Left ventricle myocardium inferior (tissue), 1 donor: ENCODE measurements around the gene POLE. TPM values are rescaled to one million over a fixed set of nuclear protein-coding genes. Genes with fewer than 3 reads are reported as not detected.

Experiments used
- DNase-seq: peaks from one replicate; pipeline ENCODE4 v3.0.0-alpha.2; 2020
- H3K27ac ChIP-seq: fragments of 200-600 bp; replicated peaks from 2 replicates; pipeline ENCODE4 v1.8.0; 2021
- H3K27me3 ChIP-seq: fragments of 200-600 bp; 2 replicates; pipeline ENCODE4 v1.8.0; 2021; ENCODE audit warnings: low read depth
- H3K36me3 ChIP-seq: fragments of 200-600 bp; 2 replicates; pipeline ENCODE4 v1.8.0; 2021
- H3K4me1 ChIP-seq: fragments of 200-600 bp; 2 replicates; pipeline ENCODE4 v1.8.0; 2021
- H3K4me3 ChIP-seq: fragments of 200-600 bp; 2 replicates; pipeline ENCODE4 v1.8.0; 2021; ENCODE audit warnings: mild to moderate bottlenecking, moderate library complexity
- H3K9me3 ChIP-seq: fragments of 200-600 bp; replicated peaks from 2 replicates; pipeline ENCODE4 v1.8.0; 2021
- intact Hi-C: fragments of 100-400 bp; cut with micrococcal nuclease; formaldehyde crosslinking; loops from one replicate; pipeline ENCODE4 v1.11.0; 2022
- total RNA-seq: library from RNA; stranded (reverse); fragmentation: NEBNext Ultra II Directional; extraction: Animal tissue kit (Norgen Biotek cat#: 25700); gene quantifications from one replicate; pipeline ENCODE4 v1.2.1, GENCODE V29; 2021
- TF ChIP-seq, protein P1 (sequence below): fragments of 200-600 bp; IDR thresholded peaks from 2 replicates; pipeline ENCODE4 v1.8.0; 2021; ENCODE audit warnings: antibody characterized with exemption, mild to moderate bottlenecking, borderline replicate concordance
- donor health status: DM: no; HTN: yes; CAD: no; lungs with severe emphysema.

POLE gene
- total RNA-seq, 1 donor from 2014 or later: 9.0 TPM

DNA sequence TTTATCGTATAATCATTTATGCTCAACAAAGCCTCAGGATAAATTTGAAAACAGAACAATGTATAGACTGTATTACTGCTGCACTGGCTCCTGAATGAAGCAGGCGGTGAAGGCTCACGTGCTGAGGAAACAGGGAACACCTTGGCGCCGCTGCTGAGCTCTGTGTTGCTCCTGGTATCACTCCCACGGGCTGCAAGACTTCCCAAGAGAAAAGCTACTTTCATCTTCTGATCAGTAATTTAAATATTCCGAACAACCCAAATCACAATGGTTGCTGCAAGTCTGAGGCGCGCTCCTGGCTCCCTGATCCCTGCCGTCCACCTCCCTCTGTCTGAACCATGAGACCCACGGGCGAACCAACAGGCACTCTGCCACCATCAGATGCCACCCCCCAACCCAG is 39.2 kb upstream of the POLE start:
- TF ChIP-seq, protein P1, sequence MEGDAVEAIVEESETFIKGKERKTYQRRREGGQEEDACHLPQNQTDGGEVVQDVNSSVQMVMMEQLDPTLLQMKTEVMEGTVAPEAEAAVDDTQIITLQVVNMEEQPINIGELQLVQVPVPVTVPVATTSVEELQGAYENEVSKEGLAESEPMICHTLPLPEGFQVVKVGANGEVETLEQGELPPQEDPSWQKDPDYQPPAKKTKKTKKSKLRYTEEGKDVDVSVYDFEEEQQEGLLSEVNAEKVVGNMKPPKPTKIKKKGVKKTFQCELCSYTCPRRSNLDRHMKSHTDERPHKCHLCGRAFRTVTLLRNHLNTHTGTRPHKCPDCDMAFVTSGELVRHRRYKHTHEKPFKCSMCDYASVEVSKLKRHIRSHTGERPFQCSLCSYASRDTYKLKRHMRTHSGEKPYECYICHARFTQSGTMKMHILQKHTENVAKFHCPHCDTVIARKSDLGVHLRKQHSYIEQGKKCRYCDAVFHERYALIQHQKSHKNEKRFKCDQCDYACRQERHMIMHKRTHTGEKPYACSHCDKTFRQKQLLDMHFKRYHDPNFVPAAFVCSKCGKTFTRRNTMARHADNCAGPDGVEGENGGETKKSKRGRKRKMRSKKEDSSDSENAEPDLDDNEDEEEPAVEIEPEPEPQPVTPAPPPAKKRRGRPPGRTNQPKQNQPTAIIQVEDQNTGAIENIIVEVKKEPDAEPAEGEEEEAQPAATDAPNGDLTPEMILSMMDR: no peak
- Histone ChIP-seq H3K36me3 (peaks cover 84% of the 10 kb centered on the region), H3K4me1 (peaks cover 12% of the 10 kb centered on the region), H3K27me3 (no peaks in the 10 kb centered on the region), H3K9me3 (no peaks in the 10 kb centered on the region), H3K4me3 (no peak overlapping the region), H3K27ac (no peak overlapping the region)
- intact Hi-C loops: no loop called here
- no peak for DNase-seq

DNA sequence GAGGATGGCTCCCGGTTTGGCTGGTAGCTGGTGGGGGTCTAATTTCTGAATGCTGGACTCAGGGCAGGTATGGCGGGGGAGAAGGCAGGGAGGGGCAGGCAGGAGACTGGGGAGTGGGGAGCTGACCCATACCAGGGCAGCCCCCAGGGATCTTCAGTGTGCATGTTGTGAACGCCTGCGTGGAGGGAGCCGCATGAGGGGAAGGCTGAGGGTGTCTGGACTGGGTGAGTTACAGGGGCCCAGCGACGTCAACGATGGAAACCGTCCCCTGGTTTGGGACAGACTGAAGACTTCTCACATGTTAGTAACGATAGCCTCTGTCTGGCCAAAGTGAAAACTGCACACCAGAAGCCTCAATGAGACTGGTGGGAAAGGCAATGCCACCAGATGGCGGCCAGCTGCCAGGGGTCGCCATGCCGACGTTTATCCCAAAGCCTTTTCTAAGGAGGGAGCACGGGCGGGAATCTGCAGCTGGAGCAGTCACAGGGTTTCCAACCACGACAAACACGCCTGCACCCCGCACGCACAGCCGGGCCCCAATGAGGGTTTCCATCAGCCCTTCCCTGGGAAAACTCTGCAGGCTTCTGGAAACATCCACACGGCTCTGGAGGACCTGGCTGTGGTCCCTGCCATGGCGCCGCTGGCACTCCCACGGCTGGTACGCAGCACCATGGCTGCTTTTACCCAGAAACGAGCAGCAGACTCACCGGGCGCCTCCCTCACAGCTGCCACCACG is 37.5 kb upstream of the POLE start:
- H3K27me3 ChIP-seq: no peaks in the 10 kb centered on the region
- TF ChIP-seq, protein P1: no peak
- H3K9me3 ChIP-seq: no peaks in the 10 kb centered on the region
- DNase-seq: no peak
- intact Hi-C loops: no loop called here
- H3K36me3 ChIP-seq: peaks cover 84% of the 10 kb centered on the region
- no peak overlapping the region for H3K4me3 ChIP-seq
- peaks cover 12% of the 10 kb centered on the region for H3K4me1 ChIP-seq
- H3K27ac ChIP-seq: no peak overlapping the region

DNA sequence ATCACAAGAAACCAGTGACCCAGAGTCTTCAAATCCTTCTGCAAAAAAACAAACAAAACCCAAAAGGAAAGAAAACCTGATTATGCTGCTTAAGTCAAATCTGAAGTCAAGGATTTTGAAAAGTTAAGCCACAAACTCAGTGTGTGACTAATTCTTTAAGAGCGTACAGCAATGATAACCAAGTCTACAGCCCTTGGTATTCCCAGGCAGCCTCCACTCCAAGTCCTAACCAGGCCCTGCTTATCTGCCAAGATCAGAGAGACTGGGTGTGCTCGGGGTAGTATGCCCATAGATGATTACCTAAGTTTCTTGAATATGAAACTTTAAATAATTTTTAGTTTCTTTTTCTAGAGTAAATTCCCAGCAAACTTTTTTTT is 36.6 kb upstream of the POLE start:
- Histone ChIP-seq H3K4me3 (no peak overlapping the region), H3K27me3 (no peaks in the 10 kb centered on the region), H3K4me1 (peaks cover 12% of the 10 kb centered on the region), H3K9me3 (no peaks in the 10 kb centered on the region), H3K27ac (no peak overlapping the region), H3K36me3 (peaks cover 88% of the 10 kb centered on the region)
- intact Hi-C loops: no loop called here
- TF ChIP-seq, protein P1: no peak
- DNase-seq: no peak

DNA sequence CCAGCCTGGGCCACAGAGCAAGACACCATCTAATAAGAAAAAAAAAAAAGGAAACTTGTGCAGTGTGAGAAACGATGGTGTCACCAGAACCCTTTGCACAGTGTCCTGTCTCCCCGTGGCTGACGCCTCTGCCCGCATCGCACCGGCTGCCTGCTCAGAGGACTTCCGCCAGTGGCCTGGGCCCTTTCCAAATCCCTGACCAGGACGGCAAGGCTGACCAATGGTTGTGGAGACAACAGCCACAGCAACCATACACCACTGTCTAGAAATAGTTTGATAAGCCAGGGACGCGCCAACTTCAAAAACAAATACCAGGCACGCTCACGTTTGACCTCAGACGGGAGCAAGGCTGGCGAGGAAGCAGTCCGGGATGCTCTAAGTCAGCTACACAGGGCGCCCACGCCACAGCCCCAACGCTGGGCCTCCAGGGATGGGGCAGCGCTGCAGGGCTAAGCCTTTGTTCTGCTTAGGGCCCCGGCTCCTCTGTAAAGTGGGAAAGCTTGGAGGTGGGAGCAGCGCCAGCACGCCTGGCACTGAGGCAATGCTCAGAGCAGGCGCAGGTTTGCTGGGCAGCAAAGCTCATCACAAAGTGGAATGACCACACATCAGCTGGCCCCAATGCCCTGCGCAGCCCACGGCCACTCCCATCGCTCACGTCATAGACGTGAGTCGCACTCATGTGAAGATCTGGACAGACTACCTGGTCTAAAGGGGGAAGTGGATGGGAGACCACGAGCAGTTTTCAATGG is 36.0 kb upstream of the POLE start:
- H3K9me3 ChIP-seq: no peaks in the 10 kb centered on the region
- intact Hi-C loops: no loop called here
- H3K27ac ChIP-seq: peak overlapping the region; percentile 1
- H3K36me3 ChIP-seq: peaks cover 85% of the 10 kb centered on the region
- no peaks in the 10 kb centered on the region for H3K27me3 ChIP-seq
- peak; percentile 62 for DNase-seq
- H3K4me1 ChIP-seq: peaks cover 12% of the 10 kb centered on the region
- TF ChIP-seq, protein P1: no peak
- no peak overlapping the region for H3K4me3 ChIP-seq

DNA sequence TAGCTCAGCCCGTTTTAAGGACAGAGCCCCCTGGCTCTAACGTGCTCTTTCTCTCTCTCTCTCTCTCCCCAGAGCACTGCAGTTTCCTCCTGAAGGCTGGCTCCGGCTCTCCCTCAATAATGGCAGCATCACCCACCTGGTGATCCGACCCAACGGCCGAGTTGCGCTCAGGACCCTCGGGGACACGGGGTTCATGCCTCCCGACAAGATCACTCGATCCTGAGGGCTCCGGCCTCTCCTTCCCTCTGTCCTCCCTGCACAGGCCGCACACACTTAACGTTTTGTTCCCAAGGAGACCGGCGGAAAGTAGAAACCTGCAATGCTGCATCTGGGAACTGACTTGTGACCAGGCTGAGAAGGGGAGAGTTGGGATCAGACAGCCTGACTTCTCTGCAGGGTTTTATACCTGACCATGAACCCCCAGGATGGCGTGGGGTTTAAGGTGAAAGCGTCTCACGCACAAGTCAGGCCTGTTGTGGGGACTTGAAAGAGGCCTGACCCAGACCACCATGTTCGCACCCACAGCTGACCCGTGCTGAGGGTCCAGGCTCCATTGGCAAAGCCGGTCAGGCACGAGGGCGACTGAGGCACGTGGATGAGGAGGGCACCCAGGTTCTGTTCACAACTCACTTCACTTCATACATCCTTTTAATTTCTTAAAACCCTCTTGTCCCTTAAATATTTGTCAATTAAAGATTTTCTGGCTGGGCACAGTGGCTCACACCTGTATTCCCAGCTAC is 33.6 kb upstream of the POLE start:
- H3K27me3 ChIP-seq: no peaks in the 10 kb centered on the region
- H3K36me3 ChIP-seq: peaks cover 84% of the 10 kb centered on the region
- no peak overlapping the region for H3K27ac ChIP-seq
- intact Hi-C loops: no loop called here
- H3K4me1 ChIP-seq: peaks cover 12% of the 10 kb centered on the region
- no peak for DNase-seq
- no peak overlapping the region for H3K4me3 ChIP-seq
- no peaks in the 10 kb centered on the region for H3K9me3 ChIP-seq
- TF ChIP-seq, protein P1: no peak
